ENCODE data around the gene CNFN.

GRCh38 chr19:42350417-42350816 is 39.7 kb downstream of the CNFN start:
- TF ChIP-seq CBX5 (IDR thresholded peaks at IDR 0.05; ENCODE audit: low read depth) (no peak), POLR2AphosphoS2 (IDR thresholded peaks at IDR 0.05; ENCODE audit: low read depth, low read length) (no peak), BCL11A (IDR thresholded peaks at IDR 0.05; ENCODE audit: low read depth, low read length) (no peak), GABPA (IDR thresholded peaks at IDR 0.05; ENCODE audit: low read depth) (no peak), CTCF (IDR thresholded peaks at IDR 0.05 in 2 of 3, conservative IDR thresholded peaks at IDR 0.05 in 1 of 3; ENCODE audit: control insufficient read depth in 2 of 3, extremely low read depth in 1 of 3, insufficient read depth in 1 of 3, low read depth in 3 of 3, low read length in 3 of 3) (no peak), EP300 (IDR thresholded peaks at IDR 0.05; ENCODE audit: borderline replicate concordance in 1 of 2, control insufficient read depth in 1 of 2, low read depth in 2 of 2, low read length in 2 of 2) (no peak), ZZZ3 (IDR thresholded peaks at IDR 0.05; ENCODE audit: control insufficient read depth, insufficient read length, low read depth) (no peak), SREBF2 (IDR thresholded peaks at IDR 0.05; ENCODE audit: low read length) (no peak), POLR2A (IDR thresholded peaks at IDR 0.05; ENCODE audit: low read depth, low read length) (no peak), MYB (IDR thresholded peaks at IDR 0.05; ENCODE audit: borderline replicate concordance, low read depth, low read length) (no peak), NRF1 (conservative IDR thresholded peaks at IDR 0.05; ENCODE audit: low read depth, low read length) (no peak), BRCA1 (IDR thresholded peaks at IDR 0.05; ENCODE audit: low read depth, low read length) (no peak), ZBTB33 (IDR thresholded peaks at IDR 0.05) (no peak)
- TF ChIP-seq, protein P1, sequence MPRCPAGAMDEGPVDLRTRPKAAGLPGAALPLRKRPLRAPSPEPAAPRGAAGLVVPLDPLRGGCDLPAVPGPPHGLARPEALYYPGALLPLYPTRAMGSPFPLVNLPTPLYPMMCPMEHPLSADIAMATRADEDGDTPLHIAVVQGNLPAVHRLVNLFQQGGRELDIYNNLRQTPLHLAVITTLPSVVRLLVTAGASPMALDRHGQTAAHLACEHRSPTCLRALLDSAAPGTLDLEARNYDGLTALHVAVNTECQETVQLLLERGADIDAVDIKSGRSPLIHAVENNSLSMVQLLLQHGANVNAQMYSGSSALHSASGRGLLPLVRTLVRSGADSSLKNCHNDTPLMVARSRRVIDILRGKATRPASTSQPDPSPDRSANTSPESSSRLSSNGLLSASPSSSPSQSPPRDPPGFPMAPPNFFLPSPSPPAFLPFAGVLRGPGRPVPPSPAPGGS (IDR thresholded peaks at IDR 0.05; ENCODE audit: borderline replicate concordance, insufficient read depth, low read depth, low read length, poor library complexity, severe bottlenecking): no peak

Measured in GM12878 (cell line).